ENCODE results near the gene HAGHL.

HAGHL gene

GRCh38 chr16:756428-756827 lies 29.5 kb downstream of the HAGHL start:
- Histone ChIP-seq H3K36me3 (ENCODE audit: insufficient read depth, low read length) (no peaks in the 10 kb centered on the region), H3K4me2 (ENCODE audit: insufficient read depth, low read length) (no peak overlapping the region), H3K9me3 (ENCODE audit: insufficient read depth, low read length, severe bottlenecking) (no peaks in the 10 kb centered on the region), H2AFZ (ENCODE audit: low read depth, low read length) (no peak overlapping the region), H3K9ac (ENCODE audit: low read depth, low read length) (no peak overlapping the region), H3K4me3 (ENCODE audit: low read depth in 1 of 2, low read length in 2 of 2) (no peak overlapping the region), H3K27me3 (ENCODE audit: insufficient read depth, low read length, poor library complexity) (no peaks in the 10 kb centered on the region), H3K4me1 (ENCODE audit: insufficient read depth, low read length) (no peaks in the 10 kb centered on the region), H3K27ac (ENCODE audit: low read length) (no peak overlapping the region), H3K79me2 (ENCODE audit: insufficient read depth, low read length) (no peaks in the 10 kb centered on the region), H4K20me1 (ENCODE audit: insufficient read depth, low read length) (no peaks in the 10 kb centered on the region)
- TF ChIP-seq, protein P1, sequence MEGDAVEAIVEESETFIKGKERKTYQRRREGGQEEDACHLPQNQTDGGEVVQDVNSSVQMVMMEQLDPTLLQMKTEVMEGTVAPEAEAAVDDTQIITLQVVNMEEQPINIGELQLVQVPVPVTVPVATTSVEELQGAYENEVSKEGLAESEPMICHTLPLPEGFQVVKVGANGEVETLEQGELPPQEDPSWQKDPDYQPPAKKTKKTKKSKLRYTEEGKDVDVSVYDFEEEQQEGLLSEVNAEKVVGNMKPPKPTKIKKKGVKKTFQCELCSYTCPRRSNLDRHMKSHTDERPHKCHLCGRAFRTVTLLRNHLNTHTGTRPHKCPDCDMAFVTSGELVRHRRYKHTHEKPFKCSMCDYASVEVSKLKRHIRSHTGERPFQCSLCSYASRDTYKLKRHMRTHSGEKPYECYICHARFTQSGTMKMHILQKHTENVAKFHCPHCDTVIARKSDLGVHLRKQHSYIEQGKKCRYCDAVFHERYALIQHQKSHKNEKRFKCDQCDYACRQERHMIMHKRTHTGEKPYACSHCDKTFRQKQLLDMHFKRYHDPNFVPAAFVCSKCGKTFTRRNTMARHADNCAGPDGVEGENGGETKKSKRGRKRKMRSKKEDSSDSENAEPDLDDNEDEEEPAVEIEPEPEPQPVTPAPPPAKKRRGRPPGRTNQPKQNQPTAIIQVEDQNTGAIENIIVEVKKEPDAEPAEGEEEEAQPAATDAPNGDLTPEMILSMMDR (IDR thresholded peaks at IDR 0.05; ENCODE audit: borderline replicate concordance, extremely low read depth, low read length, poor library complexity, severe bottlenecking), result no peak
- no peak for TF ChIP-seq EZH2 (IDR thresholded peaks at IDR 0.05; ENCODE audit: borderline replicate concordance, low read depth, low read length, severe bottlenecking)
- DNase-seq, result no peak
- no peak for ATAC-seq (ENCODE audit: insufficient read depth, low read depth)

DNA sequence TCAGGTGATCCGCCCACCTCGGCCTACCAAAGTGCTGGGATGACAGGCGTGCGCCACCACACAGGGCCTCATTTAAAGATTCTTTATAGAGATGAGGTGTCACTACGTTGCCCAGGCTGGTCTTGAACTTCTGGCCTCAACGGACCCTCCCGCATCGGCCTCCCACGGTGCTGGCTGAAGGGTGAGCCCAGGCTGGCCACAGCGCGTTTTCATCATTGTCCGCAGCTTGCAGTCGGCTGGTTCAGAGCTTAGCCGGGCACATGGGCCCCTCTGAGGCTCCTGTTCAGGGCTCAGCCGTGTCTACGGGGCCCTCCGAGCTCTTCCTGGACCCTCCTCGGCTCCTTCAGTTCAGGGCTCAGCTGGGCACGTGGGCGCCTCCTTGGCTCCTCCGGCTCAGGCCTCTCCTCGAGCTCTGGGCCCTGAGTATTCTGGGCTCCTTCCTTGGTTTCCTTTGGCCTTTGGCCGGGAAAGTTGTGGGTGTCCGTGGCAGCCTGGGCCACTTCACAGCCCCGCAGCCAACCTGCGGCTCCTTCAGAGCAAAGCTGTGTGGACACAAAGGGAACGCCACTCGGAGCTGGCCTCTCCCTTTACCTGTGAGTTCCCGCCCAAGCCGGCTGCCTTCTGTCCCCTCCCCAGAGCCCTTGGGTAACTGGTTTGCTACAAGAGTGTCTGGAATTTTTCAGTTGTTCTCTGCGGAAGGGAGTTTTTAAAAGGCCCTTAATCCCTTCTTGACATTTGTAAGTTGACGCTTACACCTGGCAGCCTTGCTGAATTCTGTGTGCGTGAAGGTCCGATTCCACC lies 32.4 kb downstream of the HAGHL start:
- H4K20me1 ChIP-seq (ENCODE audit: insufficient read depth, low read length), result no peaks in the 10 kb centered on the region; the same call in 1 of the 2 replicates
- DNase-seq (no peak), ATAC-seq (ENCODE audit: insufficient read depth, low read depth) (no peak)
- no peak overlapping the region for H3K9ac ChIP-seq (ENCODE audit: low read depth, low read length)
- H3K4me2 ChIP-seq (ENCODE audit: insufficient read depth, low read length), result no peak overlapping the region
- H3K27me3 ChIP-seq (ENCODE audit: insufficient read depth, low read length, poor library complexity), result no peaks in the 10 kb centered on the region
- no peaks in the 10 kb centered on the region for H3K4me1 ChIP-seq (ENCODE audit: insufficient read depth, low read length)
- no peak overlapping the region for H2AFZ ChIP-seq (ENCODE audit: low read depth, low read length)
- H3K4me3 ChIP-seq (ENCODE audit: low read depth in 1 of 2, low read length in 2 of 2), result no peak overlapping the region
- TF ChIP-seq EZH2 (IDR thresholded peaks at IDR 0.05; ENCODE audit: borderline replicate concordance, low read depth, low read length, severe bottlenecking), result no peak
- TF ChIP-seq, protein P1 (IDR thresholded peaks at IDR 0.05; ENCODE audit: borderline replicate concordance, extremely low read depth, low read length, poor library complexity, severe bottlenecking), result no peak
- no peaks in the 10 kb centered on the region for H3K36me3 ChIP-seq (ENCODE audit: insufficient read depth, low read length)
- no peaks in the 10 kb centered on the region for H3K79me2 ChIP-seq (ENCODE audit: insufficient read depth, low read length)
- H3K27ac ChIP-seq (ENCODE audit: low read length), result no peak overlapping the region
- H3K9me3 ChIP-seq (ENCODE audit: insufficient read depth, low read length, severe bottlenecking), result no peaks in the 10 kb centered on the region

DNA sequence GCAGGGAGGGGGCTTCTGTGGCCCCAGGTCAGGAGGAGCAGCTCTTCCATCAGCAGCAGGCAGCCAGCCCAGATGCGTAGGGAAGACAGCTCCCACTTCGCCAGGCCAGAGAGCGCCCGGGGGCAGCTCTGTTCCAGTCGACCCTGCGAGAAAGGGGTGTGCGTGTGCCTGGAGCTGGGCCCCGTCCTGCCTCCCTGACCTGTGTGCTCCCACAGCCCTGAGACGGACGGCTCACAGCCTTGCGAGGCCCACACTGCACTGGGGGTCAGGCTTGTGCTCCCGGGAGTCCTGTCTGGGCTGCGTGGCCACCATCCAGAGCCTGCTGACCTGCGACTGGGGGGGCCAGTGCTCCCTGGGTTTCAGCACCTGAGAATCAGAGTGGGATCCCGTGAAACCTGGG lies 33.2 kb downstream of the HAGHL start:
- no peaks in the 10 kb centered on the region for H3K27me3 ChIP-seq (ENCODE audit: insufficient read depth, low read length, poor library complexity)
- no peaks in the 10 kb centered on the region; the same call in 1 of the 2 replicates for H4K20me1 ChIP-seq (ENCODE audit: insufficient read depth, low read length)
- H2AFZ ChIP-seq (ENCODE audit: low read depth, low read length), result no peak overlapping the region
- no peaks in the 10 kb centered on the region for H3K36me3 ChIP-seq (ENCODE audit: insufficient read depth, low read length)
- TF ChIP-seq, protein P1 (IDR thresholded peaks at IDR 0.05; ENCODE audit: borderline replicate concordance, extremely low read depth, low read length, poor library complexity, severe bottlenecking), result no peak
- no peak for TF ChIP-seq EZH2 (IDR thresholded peaks at IDR 0.05; ENCODE audit: borderline replicate concordance, low read depth, low read length, severe bottlenecking)
- no peak overlapping the region for H3K4me3 ChIP-seq (ENCODE audit: low read depth in 1 of 2, low read length in 2 of 2)
- H3K4me2 ChIP-seq (ENCODE audit: insufficient read depth, low read length), result no peak overlapping the region
- no peak overlapping the region for H3K27ac ChIP-seq (ENCODE audit: low read length)
- H3K9me3 ChIP-seq (ENCODE audit: insufficient read depth, low read length, severe bottlenecking), result no peaks in the 10 kb centered on the region
- H3K4me1 ChIP-seq (ENCODE audit: insufficient read depth, low read length), result no peaks in the 10 kb centered on the region
- no peaks in the 10 kb centered on the region for H3K79me2 ChIP-seq (ENCODE audit: insufficient read depth, low read length)
- ATAC-seq (ENCODE audit: insufficient read depth, low read depth), result no peak
- no peak overlapping the region for H3K9ac ChIP-seq (ENCODE audit: low read depth, low read length)
- DNase-seq, result no peak
